ENCODE measurements around the gene TCF12. TPM values are rescaled to one million over a fixed set of nuclear protein-coding genes. Genes with fewer than 3 reads are reported as not detected.
A peak's percentile ranks its signal among the peaks of the same experiment; 100 is the strongest.

TCF12 gene
- total RNA-seq, 1 donor from 2014 or later, result 46.5 TPM

GRCh38 chr15:57057134-57057930, 138.9 kb downstream of the TCF12 start:
- ATAC-seq (no peak), DNase-seq (ENCODE audit: missing footprints) (no peak)
- intact Hi-C loops (cut with DNase I), result no loop called here

GRCh38 chr15:57059026-57059660, 140.7 kb downstream of the TCF12 start:
- no peak for ATAC-seq
- intact Hi-C loops (cut with DNase I), result no loop called here

DNA sequence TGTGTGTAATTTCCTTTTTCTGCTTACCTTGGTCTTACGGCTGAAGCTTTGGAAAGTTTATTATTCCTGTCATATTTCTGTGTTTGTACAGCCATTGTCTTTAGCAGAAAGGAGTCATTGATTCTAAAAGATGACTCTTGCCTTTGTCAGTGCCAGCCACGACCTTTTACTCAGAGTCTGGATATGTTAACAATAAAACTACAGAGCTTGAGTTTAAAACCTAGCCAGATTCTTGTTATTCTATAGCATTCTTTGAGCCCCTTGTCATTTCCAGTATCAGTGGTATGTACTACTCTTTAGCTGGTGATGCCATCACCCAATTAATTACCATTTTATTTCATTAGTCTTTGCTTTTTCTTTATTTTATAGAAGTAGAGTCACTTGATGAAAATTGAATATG, 142.4 kb downstream of the TCF12 start:
- DNase-seq (ENCODE audit: missing footprints), result no peak
- intact Hi-C loops (cut with DNase I), result no loop called here

More at GRCh38 chr15:57059026-57059660, 140.7 kb downstream of the TCF12 start:
- no peak for DNase-seq (ENCODE audit: missing footprints)

GRCh38 chr15:57061281-57061680, 142.8 kb downstream of the TCF12 start:
- intact Hi-C loops (cut with DNase I), result no loop called here
- DNase-seq (ENCODE audit: missing footprints) (no peak), ATAC-seq (no peak)

More for the DNA sequence above, 142.4 kb downstream of the TCF12 start:
- ATAC-seq, result no peak

DNA sequence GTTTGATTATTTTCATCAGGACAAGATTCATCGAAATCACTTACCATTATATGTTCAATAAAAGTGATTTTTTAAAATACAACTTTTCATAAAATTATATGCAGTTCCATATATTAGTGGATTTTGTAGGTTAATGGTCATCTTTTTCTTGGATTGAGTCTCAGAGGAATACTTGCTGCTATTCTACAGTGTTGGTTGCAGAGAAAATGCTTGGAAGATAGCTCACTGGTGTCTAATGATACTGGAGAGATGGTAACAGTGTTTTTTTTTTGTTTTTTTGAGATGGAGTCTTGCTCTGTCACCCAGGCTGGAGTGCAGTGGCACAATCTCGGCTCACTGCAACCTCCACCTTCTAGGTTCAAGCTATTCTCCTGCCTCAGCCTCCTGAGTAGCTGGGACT, 143.3 kb downstream of the TCF12 start:
- intact Hi-C loops (cut with DNase I), result no loop called here
- no peak for ATAC-seq
- no peak for DNase-seq (ENCODE audit: missing footprints)

DNA sequence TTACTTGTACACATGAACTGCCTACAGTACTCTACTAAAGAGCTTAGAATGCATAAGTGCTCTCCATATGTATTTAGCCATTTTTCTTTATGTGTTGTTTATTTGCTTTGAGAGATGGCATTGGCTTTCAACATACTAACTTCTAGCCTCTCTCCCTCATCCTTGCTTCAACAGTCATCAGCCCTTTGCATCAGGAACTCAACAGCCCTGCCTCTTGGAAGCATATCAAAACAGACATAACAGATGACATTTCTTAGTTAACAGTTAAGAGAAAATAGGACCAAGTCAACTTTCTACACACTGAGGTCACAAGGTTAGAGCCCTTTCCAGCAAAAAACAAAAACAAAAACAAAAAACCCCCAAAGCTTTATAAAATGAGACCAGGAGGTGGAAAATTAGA, 145.6 kb downstream of the TCF12 start:
- no peak for DNase-seq (ENCODE audit: missing footprints)
- intact Hi-C loops (cut with DNase I), result no loop called here
- no peak for ATAC-seq

- ATAC-seq (no peak), DNase-seq (ENCODE audit: missing footprints) (no peak)
- intact Hi-C loops (cut with DNase I), result no loop called here
Observed at GRCh38 chr15:57069423-57069822, 151.0 kb downstream of the TCF12 start.

GRCh38 chr15:57070674-57071073, 152.2 kb downstream of the TCF12 start:
- no peak for DNase-seq (ENCODE audit: missing footprints)
- ATAC-seq, result no peak
- intact Hi-C loops (cut with DNase I), result no loop called here

DNA sequence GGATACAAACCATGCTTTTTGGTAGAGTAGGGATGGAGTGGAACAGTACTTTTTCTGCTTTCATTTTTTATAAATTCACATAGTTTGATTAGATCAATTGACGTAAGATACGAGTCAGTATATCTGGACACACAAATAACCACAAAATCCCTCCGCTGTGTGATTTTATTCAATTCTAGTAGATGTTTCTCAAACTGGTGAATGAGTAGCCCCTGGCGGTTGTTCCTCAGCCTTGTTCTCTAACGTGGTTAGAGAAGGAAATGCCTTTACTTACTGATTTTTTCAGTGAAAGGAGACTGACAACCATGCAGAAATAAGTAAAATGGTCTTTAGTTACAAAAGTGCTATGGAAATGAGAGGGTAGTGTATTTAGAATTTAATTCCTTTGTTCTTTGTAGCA, 161.0 kb downstream of the TCF12 start:
- no peak for DNase-seq (ENCODE audit: missing footprints)
- intact Hi-C loops (cut with DNase I), result no loop called here
- ATAC-seq, result no peak

DNA sequence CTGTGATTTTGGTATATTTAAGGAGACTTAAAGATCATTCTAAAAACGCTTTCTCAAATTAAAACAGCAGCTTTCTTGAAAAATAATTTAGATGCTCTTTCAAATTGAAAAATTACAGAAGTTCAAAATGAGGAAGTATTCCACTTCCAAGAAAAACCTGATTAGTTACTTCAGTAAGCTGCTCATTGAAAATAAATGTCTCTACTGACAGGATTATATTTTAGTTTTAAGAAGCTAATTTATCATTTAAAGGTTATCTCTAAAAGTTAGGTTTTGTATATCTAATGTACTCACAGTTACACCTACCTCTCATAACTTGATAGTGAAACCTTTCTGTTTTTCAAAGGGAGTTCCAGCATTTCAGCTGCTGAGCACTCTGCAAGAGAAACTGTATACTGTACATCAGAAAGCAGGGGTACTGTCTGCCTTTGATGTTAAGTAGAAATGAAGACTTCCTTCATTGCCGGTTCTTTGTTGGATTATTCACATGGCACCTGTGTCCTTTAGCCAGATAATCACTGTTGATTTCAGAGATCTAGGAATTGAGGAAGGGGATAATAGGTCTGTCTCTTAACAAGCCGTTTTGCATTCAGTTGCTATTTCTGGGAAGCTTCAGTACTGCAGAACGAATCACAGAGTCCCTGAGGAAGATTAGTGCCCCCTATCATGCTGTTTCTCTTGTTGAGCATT, 161.6 kb downstream of the TCF12 start:
- DNase-seq (ENCODE audit: missing footprints), result no peak
- no peak for ATAC-seq
- intact Hi-C loops (cut with DNase I), result no loop called here

DNA sequence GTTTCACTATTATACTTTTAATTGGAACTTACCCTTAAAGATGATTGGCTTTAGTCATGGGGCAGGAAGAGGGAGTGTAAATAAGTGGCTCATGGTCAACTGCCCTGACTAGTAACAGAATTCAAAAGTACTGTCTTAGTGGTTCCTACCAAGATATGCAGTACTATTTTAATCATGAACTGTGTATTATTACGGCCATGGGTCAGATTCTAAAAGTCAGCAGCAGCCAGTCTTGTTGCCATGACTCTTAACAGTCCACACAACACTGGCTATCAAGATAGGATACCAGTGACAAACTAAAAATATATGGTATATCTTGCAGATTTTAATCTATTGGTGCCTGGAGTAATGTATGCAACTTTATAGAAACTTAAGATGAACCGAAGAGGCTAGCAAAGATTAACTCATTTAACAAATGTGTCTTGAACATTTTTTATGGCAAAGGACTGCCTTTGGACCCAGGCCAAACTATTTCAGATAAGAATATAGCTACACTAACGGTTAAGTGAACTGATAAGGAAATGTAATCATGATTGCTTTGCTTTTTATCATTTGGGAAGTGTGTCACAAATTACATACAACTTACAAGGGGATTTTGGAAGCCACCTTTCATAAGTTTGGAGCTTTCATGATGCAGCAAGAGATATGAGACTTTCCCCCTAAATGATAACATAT, 163.7 kb downstream of the TCF12 start:
- intact Hi-C loops (cut with DNase I), result no loop called here
- ATAC-seq (peak; percentile 72), DNase-seq (ENCODE audit: missing footprints) (no peak)

DNA sequence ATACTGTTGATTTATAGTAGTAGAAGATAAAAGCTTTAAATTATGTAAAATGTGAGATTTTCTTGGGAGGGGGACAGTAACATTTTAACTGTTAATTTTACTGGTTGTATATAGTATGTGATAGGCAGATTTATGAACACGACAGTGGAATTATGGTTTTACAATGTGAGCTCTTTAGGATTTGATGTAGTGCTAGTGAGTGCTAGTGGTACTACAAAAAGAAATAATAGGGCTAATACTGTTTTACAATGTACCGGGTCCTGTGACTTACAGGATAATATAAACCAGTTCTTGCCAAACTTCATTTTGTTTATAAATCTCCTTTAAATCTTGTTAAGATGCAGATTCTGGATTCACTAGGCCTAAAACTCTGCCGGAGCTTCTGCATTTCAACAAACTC, 165.7 kb downstream of the TCF12 start:
- intact Hi-C loops (cut with DNase I), result no loop called here
- no peak for DNase-seq (ENCODE audit: missing footprints)
- no peak for ATAC-seq

GRCh38 chr15:57085267-57085666, 166.8 kb downstream of the TCF12 start:
- DNase-seq (ENCODE audit: missing footprints) (no peak), ATAC-seq (no peak)
- intact Hi-C loops (cut with DNase I), result no loop called here

GRCh38 chr15:57086857-57087427, 168.5 kb downstream of the TCF12 start:
- ATAC-seq (no peak), DNase-seq (ENCODE audit: missing footprints) (no peak)
- intact Hi-C loops (cut with DNase I), result no loop called here

GRCh38 chr15:57089815-57090495, 171.5 kb downstream of the TCF12 start:
- intact Hi-C loops (cut with DNase I), result no loop called here
- ATAC-seq, result no peak
- no peak for DNase-seq (ENCODE audit: missing footprints)

DNA sequence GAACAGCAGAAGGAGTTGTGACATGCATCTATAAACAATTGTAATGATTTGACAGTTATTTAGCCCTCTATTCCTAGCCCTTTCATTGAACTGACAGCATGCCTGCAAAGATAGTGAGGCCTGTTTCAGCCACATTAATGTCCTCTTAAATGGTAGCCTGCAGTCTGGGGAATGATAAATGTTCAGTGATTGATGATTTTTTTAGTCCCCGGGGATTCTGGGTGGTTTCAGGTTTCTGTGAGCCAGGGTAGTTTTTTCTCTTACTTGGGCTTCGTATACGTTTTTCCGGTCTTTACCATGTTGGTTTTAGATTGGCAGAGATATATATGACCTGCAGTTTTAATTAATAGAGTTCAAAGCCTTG, 172.0 kb downstream of the TCF12 start:
- DNase-seq (ENCODE audit: missing footprints) (no peak), ATAC-seq (no peak)
- intact Hi-C loops (cut with DNase I), result no loop called here

DNA sequence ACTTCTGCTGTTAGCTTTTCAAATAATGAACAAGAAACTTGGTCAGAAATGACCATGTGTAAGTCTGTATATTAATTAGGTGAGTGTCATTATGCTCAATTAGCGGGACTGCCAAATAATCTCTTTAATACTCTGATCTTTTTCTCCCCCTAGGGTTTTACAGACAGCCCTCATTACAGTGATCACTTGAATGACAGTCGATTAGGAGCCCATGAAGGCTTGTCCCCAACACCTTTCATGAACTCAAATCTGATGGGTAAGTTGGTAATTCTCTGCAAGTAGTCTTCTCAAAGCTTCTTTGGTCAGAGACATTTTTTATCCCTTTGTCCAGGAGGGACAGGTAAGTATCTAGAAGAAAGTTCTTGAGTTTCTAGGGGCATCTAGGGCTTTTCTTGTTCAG, 173.2 kb downstream of the TCF12 start:
- ATAC-seq (no peak), DNase-seq (ENCODE audit: missing footprints) (no peak)
- intact Hi-C loops (cut with DNase I), result no loop called here

DNA sequence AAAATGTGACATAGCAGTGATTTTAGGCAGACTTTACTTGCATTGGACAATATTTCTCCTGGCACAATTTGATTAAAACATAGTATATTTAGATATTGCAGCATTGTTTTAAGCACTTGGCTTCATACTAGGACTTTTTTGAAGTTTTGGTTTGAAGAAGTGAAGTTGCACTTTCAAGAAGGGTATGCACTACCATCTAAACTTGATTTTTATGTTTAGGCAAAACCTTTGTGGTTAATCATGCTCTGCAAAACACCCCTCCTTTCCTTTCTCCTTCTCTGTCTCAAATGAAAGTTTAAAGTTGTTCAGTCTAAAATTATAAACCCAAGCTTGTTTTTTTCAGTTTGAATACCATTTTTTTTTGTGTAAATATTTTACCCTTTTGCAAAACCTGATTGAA, 173.8 kb downstream of the TCF12 start:
- intact Hi-C loops (cut with DNase I), result no loop called here
- DNase-seq (ENCODE audit: missing footprints) (no peak), ATAC-seq (no peak)
